Ishikawa (cell line): ENCODE data around the gene SOX5.

Source experiments
- CEBPB ChIP-seq: IDR thresholded peaks from 2 replicates; pipeline ENCODE4 v1.6.1; 2012
- CREB1 ChIP-seq: IDR thresholded peaks from 2 replicates; pipeline ENCODE4 v1.6.1; 2012; ENCODE audit warnings: low read depth
- EGR1 ChIP-seq: IDR thresholded peaks from 2 replicates; pipeline ENCODE4 v1.6.1; 2012
- EP300 ChIP-seq: IDR thresholded peaks from 2 replicates; pipeline ENCODE4 v1.6.1; 2012; ENCODE audit warnings: borderline replicate concordance
- FOXM1 ChIP-seq: IDR thresholded peaks from 2 replicates; pipeline ENCODE4 v1.6.1; 2012; ENCODE audit warnings: low read depth, borderline replicate concordance
- MAX ChIP-seq: IDR thresholded peaks from 2 replicates; pipeline ENCODE4 v1.6.1; 2012
- NFIC ChIP-seq: IDR thresholded peaks from 2 replicates; pipeline ENCODE4 v1.6.1; 2012
- RAD21 ChIP-seq: IDR thresholded peaks from 2 replicates; pipeline ENCODE4 v1.6.1; 2012; ENCODE audit warnings: low read depth
- REST ChIP-seq: IDR thresholded peaks from 2 replicates; pipeline ENCODE4 v1.6.1; 2012; ENCODE audit warnings: low read depth, mild to moderate bottlenecking
- TAF1 ChIP-seq: IDR thresholded peaks from 2 replicates; pipeline ENCODE4 v1.6.1; 2012; ENCODE audit warnings: low read depth, mild to moderate bottlenecking
- TCF12 ChIP-seq: IDR thresholded peaks from 2 replicates; pipeline ENCODE4 v1.6.1; 2012; ENCODE audit warnings: low read depth
- TEAD4 ChIP-seq: IDR thresholded peaks from 2 replicates; pipeline ENCODE4 v1.6.1; 2012
- USF1 ChIP-seq: IDR thresholded peaks from 2 replicates; pipeline ENCODE4 v1.6.1; 2012
- YY1 ChIP-seq: IDR thresholded peaks from 2 replicates; pipeline ENCODE4 v1.6.1; 2012; ENCODE audit warnings: low read depth
- ZBTB7A ChIP-seq: IDR thresholded peaks from 2 replicates; pipeline ENCODE4 v1.6.1; 2012; ENCODE audit warnings: low read depth

The SOX5 gene

GRCh38 chr12:23938422-23938821 lies 11.0 kb downstream of the SOX5 start:
- TF ChIP-seq FOXM1 (no peak), CREB1 (no peak), CEBPB (no peak), TEAD4 (no peak), YY1 (no peak), EP300 (no peak), REST (no peak), EGR1 (no peak), TAF1 (no peak), MAX (no peak), NFIC (no peak), ZBTB7A (no peak), RAD21 (no peak), TCF12 (no peak), USF1 (no peak)

GRCh38 chr12:23931176-23931575 lies 18.3 kb downstream of the SOX5 start:
- TF ChIP-seq REST = no peak
- TF ChIP-seq CEBPB = no peak
- TF ChIP-seq YY1 = no peak
- TF ChIP-seq TAF1 = no peak

- TF ChIP-seq CREB1 = no peak
- TF ChIP-seq CEBPB = no peak
- TF ChIP-seq EP300 = no peak
- no peak for TF ChIP-seq TEAD4
- no peak for TF ChIP-seq REST
- no peak for TF ChIP-seq RAD21
- no peak for TF ChIP-seq USF1
- TF ChIP-seq TCF12 = no peak
- no peak for TF ChIP-seq NFIC
- no peak for TF ChIP-seq FOXM1
- no peak for TF ChIP-seq YY1
- TF ChIP-seq ZBTB7A = no peak
- TF ChIP-seq EGR1 = no peak
- no peak for TF ChIP-seq TAF1
- no peak for TF ChIP-seq MAX
These were observed 18.9 kb downstream of the SOX5 start for GRCh38 chr12:23930599-23930998.

GRCh38 chr12:23929906-23930305 lies 19.6 kb downstream of the SOX5 start:
- no peak for TF ChIP-seq YY1

GRCh38 chr12:23927907-23928306 lies 21.6 kb downstream of the SOX5 start:
- no peak for TF ChIP-seq CEBPB
- TF ChIP-seq TAF1 = no peak
- no peak for TF ChIP-seq EP300
